ENCODE results near the gene LCE2C.
"Not testable (repeated sequence)": the region's sequence is repeated elsewhere in the genome, so short reads cannot be mapped to it uniquely, and the experiment has no call there.

Gene LCE2C, protein sequence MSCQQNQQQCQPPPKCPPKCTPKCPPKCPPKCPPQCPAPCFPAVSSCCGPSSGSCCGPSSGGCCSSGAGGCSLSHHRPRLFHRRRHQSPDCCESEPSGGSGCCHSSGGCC

DNA sequence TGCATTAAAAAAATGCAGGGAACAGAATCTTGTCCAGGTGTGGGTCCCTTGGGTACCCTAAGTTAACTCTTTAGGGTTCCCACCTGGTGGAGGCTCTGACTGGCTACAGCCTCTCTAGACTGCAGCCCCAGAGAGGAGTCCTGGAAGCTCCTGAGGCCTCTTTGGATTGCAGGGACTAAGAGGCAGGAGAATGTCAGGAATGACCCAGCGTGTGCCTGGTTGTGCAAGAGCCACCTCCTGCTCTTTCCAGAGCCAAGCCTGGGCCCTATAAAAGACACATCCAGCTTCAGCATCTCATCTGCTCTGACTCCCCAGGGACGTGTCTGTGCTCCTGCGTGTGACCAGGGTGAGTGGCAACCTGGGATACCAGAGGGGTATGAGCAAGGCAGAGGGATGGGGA lies at the start of gene LCE2C:
LCE2C (plus strand) TSS at position 297 of the 400 bp plus-strand sequence. CDS start 737 bp downstream, outside the sequence.
- not testable (repeated sequence) for DNase-seq

DNA sequence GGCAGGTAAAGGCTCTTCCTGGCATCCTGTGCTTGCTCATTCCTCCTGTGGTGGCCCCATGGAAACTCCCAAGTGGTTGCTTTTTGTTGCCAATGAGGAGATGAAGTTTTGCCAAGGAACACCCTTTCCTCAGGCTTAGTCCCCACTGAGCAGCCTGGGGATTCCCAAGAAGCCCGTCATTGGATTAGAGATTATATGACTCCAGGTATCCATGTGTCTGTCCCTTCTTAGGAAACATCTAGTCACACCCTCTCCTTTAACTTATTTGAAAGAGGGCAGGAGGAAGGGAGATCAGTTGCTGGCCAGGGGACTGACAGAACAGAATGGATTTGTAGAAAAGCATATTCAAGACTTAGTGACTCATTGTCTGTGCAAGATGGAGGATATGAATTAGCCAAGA lies 48.3 kb upstream of the LCE2C start:
- DNase-seq, result no peak

DNA sequence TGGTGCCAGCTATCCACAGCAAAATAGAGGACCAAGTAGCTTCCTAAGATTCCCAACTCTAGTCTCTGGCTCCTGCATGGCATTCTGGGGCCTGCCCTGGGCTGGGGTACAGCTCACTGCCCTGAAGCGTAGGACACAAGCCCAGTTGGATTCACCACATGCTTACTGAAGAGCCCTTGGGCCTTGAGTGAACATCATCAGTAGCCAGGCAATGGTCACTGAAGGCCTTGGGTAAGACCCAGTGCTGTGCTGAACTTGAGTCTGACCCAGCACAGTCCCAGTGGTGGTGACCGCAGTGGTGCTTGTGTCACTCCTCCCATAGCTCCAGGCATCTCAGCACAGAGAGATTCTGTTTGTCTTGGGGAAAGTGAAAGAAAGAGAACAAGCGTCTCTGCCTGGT lies 44.5 kb upstream of the LCE2C start:
- DNase-seq, result no peak

DNA sequence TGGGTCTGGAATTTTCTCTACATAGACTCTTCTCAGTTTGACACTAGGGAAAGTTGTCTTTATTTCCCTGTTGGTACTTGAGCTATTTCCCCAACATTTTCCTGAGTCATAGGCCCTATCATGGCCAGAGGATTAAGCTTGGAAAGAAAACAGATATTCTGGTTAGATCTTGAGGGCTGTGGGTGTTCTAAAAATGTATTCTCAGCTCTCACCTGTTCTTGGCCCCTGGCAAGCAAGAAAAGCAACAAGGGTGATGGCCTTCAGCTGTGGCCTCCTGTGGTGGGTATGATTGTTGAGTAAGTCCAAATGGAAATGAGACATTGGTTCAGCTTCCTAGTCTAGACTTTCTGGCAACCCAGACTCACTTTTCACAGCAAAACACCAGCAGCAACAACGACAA lies 34.7 kb upstream of the LCE2C start:
- DNase-seq, result no peak

DNA sequence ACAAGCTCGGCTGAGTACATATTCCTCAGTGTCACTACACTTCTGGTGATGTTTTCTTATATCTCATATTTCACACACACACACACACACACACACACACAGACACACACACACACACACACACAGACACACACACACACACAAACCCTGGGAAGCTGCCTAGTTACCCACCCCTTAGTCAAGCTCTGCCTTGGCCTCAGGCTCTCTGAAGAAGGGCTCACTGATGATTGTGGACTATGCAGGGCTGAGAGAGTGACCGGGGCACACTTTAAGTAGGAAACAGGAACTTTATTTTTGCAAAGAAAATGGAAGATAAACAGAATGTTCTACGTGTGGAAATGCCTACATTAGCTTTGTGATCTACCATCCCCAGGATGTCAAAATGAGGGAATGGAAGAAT lies 31.1 kb upstream of the LCE2C start:
- no peak for DNase-seq

DNA sequence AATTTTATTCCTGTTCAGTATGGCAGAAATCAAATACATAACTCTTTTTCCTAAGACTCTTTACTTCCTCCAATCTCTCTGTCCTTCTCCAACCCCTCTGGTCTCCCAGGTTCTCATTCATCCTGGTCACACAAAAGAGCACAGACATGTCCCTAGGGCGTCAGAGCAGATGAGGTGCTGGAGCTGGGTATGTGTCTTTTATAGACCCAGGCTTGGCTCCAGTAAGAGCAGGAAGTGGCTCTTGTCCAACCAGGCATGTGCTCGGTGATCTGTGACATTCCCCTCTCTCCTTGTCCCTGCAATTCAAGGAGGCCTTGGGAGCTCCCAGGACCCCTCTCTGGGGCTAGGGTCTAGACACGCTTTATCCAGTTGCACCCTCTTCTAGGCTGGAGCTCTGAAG lies 29.9 kb upstream of the LCE2C start:
- no peak for DNase-seq

DNA sequence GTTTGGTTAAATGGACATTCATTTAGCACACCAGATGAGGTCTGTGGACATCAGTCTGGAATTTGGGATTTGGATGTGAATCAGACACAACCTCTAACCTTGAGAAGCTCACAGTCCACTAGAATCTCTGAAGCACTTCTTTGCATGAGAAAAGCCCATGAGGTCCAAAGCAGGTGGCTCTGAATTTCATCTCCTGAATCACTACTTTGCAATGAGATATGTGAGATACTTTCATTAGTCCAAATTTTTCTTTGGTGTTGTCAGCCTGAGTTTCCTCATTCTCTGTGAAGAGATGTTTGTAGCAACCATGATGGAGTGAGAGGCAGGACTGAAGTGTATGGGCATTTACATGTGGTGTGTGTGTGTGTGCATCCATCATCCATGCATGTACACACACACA lies 28.4 kb upstream of the LCE2C start:
- no peak for DNase-seq

DNA sequence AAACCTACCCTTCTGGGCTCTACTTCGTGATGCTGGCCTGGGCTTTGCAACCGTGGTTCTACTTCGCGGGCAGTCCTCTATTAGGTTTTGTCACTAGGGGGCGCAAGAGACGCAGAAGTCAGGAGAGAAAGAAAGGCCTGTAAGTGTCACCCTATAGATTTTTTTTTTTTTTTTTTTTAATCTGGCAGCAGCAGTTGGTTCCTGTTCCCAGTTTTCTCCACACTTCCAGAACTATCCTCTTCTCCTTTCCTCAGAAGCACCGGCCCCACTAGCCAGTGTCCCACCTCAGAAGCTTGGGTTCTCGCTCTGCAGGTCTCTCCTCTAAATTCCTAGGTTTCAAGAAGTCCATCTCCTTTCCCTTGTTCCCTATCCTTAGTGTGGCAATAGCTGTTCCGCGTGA lies 21.0 kb upstream of the LCE2C start:
- DNase-seq, result peak; percentile 38

DNA sequence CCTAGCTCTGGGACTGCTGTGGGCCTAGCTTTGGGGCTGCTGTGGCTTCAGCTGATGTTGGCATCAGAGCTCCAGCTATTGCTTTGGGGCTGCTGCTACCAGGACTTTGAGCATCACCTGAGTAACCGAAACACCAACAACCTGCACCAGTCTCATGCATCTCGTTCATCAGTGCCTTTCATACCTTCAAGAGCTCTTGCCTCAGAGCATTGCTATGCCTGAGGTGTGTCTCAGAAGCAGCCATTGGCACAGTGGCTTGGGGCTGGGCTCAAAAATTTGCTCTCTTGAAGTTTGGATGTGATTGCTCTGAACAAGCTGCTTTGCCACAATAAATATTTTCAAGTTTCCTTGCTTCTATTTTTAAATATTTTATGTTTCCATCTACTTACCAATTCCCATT lies 18.6 kb upstream of the LCE2C start:
- DNase-seq, result no peak

DNA sequence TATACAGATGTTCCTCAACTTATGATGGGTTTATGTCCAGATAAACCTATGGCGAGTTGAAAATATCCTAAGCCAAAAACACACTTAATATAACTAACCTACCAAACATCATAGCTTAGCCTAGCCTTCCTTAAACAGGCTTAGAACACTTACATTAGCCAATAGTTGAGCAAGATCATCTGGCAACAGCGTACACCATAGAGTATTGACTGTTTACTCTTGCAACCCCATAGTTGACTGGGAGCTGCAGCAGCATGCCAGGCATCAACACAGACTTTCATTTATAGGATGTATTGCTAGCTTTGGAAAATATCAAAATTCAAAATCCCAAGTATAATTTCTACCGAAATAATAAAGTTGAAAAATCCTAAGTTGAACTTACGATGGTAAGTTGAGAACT lies 17.4 kb upstream of the LCE2C start:
- no peak for DNase-seq

DNA sequence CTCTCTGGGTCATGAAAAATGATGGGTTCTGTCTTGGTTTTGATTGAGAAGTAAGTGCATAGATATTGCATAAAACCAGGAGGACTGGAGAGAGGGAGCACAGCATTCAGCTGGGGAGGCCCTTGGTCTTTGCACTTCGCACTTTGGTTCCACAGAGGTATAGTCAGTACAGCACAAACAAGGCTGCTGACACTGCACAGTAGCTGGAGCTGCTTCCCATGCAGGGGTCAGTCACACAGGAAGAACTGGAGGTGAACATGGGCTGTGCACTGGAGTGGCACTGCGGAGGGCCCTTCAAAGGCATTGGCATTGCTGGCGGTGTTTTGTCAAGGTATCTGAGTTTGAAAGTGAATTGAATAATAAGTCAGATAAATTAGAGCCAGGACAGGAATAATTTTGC lies 16.4 kb upstream of the LCE2C start:
- DNase-seq, result no peak

DNA sequence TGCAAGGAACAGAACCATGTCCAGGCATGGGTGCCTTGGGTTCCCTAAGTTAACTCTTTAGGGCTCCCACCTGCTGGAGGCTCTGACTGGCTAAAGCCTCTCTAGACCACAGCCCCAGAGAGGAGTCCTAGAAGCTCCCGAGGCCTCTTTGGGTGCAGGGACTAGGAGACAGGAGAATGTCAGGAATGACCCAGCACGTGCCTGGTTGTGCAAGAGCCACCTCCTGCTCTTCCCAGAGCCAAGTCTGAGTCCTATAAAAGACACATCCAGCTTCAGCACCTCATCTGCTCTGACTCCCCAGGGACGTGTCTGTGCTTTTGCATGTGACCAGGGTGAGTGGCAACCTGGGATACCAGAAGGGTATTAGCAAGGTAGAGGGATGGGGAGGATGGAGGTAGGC lies 12.0 kb upstream of the LCE2C start, which contains the start of gene LCE2D:
LCE2D (plus strand) TSS at position 283 of the 400 bp plus-strand sequence. CDS start 726 bp downstream, outside the sequence.
- no peak for DNase-seq

DNA sequence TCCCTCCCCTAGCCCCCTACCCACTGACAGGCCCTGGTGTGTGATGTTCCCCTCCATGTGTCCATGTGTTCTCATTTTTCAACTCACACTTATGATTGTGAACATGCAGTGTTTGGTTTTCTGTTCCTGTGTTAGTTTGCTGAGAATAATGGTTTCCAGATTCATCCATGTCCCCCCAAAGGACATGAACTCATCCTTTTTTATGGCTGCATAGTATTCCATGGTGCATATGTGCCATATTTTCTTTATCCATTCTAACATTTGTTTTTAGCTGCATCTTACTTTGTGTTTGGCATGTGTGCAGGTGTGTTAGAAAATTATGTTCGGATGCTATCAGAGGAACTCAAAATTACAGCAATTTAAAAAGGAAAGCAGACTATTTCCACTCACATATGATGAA lies 8.9 kb upstream of the LCE2C start:
- not testable (repeated sequence) for DNase-seq

DNA sequence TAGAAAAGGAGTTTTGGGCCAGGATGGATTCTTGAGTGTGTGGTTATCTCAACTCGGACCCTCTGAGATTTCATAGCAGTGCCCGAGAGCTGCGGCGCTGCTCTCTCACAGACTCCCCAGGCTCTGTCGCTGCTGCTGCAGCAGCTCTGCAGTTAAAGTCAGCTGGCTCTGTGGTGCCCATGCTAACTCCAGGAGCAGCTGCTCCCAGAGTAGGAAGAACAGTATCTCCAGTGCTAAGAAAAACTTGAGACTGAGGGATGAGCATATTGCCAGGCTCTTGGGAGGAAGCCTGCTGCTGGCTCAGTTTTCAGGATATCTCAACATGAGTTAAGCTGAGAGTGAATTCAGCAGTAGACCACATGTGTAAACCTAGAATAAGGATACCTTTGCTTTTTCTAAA lies 7.4 kb upstream of the LCE2C start:
- DNase-seq, result no peak

DNA sequence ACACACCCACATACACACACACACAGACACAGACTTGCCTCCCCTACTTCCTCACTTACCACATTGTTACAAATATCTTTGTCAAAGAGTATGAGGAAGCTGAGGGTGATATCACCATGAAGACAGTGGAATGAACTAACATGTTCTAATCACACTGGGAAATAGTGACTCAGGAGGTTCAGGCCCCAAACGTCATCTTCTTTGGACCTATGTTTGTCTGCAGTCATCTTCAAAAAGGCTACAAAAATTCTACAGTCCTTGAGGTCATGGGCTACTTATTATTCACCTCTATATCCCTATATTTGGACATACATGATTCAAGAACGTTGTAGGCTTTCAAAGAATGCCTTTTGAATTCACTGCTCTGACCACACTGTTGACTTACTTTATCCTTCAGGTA lies 2.1 kb upstream of the LCE2C start:
- no peak for DNase-seq

DNA sequence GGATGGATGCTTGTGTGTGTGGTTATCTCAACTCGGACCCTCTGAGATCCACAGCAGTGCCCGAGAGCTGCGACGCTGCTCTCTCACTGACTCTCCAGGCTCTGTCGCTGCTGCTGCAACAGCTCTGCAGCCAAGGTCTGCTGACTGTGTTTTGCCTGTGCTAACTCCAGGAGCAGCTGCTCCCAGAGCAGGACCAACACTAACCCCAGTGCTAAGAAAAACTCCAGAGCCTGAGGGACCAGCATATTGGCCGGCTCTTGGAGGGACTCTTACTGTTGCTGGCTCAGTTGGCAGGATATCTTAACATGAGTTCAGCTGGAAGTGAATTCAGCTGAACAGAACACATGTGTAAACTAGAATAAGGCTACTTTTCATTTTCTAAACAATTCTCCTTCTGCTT lies 4.4 kb downstream of the LCE2C start:
- no peak for DNase-seq

DNA sequence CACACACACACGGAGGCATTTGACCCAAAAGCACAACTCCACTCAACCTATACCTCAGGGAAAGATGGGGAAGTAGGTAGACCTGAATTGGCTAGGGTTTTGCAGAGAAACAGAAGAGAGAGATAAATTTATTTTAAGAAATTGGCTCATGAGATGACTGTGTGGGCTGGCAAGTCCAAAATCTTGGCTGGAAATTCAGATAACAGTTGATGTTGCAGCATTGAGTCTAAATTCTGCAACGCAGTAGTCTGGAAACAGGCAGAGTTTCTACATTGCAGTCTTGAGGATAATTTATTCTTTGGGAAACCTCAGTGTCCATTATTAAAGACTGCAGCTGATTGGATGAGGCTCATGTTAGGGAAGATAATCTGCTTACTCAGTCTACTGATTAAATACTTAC lies 6.5 kb downstream of the LCE2C start:
- no peak for DNase-seq

DNA sequence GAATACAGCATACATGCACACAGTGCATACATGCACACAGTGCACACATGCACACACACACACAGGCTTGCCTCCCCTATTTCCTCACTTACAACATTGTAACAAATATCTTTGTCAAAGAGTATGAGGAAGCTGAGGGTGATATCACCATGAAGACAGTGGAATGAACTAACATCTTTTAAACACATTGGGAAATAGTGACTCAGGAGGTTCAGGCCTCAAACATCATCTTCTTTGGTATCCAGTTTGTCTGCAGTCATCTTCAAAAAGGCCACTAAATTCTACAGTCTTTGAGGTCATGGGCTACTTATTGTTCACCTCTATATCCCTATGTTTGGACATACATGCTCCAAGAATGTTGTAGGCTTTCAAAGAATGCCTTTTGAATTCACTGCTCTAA lies 8.8 kb downstream of the LCE2C start:
- no peak for DNase-seq

DNA sequence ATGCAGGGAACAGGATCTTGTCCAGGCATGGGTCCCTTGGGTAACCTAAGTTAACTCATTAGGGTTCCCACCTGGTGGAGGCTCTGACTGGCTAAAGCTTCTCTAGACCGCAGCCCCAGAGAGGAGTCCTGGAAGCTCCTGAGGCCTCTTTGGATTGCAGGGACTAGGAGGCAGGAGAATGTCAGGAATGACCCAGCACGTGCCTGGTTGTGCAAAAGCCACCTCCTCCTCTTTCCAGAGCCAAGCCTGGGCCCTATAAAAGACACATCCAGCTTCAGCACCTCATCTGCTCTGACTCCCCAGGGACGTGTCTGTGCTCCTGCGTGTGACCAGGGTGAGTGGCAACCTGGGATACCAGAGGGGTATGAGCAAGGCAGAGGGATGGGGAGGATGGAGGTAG lies 10.7 kb downstream of the LCE2C start, which contains the start of gene LCE2B:
LCE2B (plus strand) TSS at position 301 of the 400 bp plus-strand sequence. CDS start 721 bp downstream, outside the sequence.
- not testable (repeated sequence) for DNase-seq

DNA sequence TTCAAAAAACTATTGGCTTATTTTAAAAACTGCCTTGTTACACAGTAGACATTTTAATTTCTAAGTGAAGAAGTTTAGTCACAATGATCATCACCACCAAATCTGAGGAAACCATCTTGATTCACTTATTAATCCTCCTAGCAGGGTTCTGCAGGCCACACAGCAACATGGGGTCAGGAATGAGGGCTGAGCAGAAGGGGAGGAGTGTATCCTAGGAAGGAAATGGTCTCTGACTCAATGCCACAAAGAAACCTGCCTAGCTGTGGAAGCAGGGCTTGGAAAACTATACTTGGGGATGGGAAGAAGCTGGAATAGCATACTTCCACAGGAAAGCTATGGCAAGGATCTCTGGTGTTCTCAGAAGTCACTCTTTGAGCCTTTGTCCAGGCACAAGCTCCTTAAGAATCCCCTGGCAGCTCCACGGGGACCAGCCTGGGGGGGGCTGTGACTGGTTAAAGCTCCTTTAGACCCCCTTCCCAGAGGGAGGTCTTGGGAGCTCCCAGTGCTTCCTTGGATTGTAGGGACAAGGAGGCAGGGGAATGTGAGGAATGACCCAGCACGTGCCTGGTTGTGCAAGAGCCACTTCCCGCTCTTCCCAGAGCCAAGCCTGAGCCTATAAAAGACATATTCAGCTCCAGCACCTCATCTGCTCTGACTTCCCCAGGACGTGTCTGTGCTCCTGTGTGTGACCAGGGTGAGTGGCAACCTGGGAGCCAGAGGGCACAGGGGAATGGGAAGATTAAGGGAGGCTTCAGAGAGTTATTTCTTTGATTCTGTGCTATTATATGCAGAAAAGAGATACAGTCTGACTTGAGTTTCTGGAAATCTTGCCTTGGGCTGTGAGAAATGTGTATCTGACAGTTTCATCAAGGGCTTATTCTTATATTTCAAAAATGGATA lies 22.9 kb downstream of the LCE2C start, which contains the start of gene LCE2A:
LCE2A (plus strand) TSS at position 645 of the 900 bp plus-strand sequence. CDS start 557 bp downstream, outside the sequence.
- no peak for DNase-seq

DNA sequence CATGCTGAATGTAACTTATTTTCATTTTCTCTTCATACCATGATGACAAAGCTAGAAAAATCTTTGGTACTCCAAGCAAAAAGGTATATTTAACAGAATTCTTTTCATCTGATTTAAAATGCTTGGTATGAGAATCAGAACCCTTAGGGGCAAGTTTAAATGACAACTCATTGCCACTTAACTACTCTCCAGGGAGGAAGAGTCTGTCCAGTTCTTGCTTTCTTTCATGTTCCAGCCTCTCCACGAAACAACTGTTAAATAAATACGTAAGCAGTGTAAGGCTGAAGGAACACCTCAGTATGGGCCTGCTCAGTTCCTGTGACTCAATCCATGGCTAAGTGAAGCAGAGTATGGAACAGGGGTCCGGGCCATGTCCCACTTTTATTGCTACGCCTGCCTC lies 24.7 kb downstream of the LCE2C start:
- DNase-seq, result no peak

DNA sequence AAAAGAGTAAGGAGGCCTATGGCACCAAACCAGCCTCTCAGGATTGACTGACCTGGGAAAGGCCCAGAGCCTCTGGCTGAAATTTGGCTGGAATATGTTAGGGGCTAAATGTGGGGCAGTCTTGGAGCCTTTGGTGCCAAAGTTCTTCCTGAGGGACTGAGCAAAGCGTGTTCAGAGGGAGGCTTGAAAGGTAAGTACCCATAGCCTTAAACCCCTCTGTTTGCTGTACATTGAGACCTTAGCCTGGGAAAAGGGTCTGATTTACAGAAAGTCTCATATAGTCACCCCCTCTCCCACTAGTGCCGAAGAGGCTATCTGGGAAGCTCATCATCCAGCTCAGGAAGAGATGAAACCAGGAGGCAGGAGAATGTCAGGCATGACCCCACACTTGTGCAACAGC lies 32.8 kb downstream of the LCE2C start, which contains the start of gene LCE4A:
LCE4A (plus strand) TSS at position 301 of the 400 bp plus-strand sequence. CDS start 916 bp downstream, outside the sequence.
- no peak for DNase-seq

DNA sequence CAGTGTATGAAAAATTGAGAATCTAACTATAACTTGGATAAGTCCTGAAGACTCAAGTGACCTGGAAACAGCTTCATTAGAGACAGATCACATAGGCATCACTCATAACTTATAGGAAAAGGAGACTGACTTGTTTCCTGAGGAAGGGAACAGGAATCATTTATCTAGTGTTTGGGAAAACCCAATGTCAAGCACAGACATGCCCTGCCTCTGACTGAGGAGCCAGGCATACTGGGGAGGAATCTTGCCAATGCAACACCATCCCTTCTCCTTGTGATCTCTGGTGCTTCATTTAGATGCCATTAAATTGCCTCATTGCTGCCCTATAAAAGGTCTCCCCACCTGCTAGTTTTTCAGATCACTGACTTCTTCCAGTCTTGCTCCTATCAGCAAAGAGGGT lies 43.2 kb downstream of the LCE2C start:
- no peak for DNase-seq

DNA sequence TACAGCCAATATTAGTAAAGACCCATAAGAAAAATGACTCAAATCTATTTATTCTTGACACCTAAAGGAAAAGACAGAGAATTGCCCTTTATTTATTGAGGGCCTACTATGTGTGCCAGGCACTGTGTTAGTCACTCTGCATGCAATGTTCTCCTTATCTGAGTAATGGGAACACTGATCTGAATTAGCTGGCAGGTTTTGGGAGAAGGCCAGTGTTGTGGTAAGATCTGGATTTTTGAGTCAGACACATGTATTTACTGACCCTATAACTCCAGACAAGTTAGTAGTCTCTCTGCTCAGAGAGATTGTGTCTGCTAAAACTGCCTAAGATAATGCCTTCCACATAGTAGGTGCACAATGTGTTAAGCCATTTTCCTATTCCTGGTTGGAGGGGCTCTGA lies 50.2 kb downstream of the LCE2C start:
- no peak for DNase-seq
